ENCODE results near the gene COL21A1.

DNA sequence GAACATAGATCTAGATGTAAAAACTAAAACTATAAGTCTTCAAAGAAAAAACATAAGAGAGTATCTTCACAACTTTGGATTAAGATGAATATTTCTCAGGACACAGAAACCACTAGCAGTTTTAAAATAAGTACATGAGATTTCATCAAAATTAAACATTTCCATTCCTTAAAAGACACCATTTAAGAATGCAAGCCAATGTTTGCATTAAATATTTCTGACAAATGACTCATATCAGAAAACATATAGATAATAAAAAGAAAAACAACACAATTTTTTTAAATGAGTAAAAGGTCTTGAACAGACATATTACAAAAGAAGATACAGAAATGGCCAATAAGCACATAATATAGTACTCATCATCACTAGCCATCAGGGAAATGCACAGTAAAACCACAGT is 59.7 kb downstream of the COL21A1 start:
- no peak for TF ChIP-seq YY1 (tag by site-specific recombination; IDR thresholded peaks at IDR 0.05)
- TF ChIP-seq, protein P1, sequence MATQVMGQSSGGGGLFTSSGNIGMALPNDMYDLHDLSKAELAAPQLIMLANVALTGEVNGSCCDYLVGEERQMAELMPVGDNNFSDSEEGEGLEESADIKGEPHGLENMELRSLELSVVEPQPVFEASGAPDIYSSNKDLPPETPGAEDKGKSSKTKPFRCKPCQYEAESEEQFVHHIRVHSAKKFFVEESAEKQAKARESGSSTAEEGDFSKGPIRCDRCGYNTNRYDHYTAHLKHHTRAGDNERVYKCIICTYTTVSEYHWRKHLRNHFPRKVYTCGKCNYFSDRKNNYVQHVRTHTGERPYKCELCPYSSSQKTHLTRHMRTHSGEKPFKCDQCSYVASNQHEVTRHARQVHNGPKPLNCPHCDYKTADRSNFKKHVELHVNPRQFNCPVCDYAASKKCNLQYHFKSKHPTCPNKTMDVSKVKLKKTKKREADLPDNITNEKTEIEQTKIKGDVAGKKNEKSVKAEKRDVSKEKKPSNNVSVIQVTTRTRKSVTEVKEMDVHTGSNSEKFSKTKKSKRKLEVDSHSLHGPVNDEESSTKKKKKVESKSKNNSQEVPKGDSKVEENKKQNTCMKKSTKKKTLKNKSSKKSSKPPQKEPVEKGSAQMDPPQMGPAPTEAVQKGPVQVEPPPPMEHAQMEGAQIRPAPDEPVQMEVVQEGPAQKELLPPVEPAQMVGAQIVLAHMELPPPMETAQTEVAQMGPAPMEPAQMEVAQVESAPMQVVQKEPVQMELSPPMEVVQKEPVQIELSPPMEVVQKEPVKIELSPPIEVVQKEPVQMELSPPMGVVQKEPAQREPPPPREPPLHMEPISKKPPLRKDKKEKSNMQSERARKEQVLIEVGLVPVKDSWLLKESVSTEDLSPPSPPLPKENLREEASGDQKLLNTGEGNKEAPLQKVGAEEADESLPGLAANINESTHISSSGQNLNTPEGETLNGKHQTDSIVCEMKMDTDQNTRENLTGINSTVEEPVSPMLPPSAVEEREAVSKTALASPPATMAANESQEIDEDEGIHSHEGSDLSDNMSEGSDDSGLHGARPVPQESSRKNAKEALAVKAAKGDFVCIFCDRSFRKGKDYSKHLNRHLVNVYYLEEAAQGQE (tag by site-specific recombination; IDR thresholded peaks at IDR 0.05), result no peak
- TF ChIP-seq PRDM10 (tag by site-specific recombination; IDR thresholded peaks at IDR 0.05), result no peak
- TF ChIP-seq, protein P2, sequence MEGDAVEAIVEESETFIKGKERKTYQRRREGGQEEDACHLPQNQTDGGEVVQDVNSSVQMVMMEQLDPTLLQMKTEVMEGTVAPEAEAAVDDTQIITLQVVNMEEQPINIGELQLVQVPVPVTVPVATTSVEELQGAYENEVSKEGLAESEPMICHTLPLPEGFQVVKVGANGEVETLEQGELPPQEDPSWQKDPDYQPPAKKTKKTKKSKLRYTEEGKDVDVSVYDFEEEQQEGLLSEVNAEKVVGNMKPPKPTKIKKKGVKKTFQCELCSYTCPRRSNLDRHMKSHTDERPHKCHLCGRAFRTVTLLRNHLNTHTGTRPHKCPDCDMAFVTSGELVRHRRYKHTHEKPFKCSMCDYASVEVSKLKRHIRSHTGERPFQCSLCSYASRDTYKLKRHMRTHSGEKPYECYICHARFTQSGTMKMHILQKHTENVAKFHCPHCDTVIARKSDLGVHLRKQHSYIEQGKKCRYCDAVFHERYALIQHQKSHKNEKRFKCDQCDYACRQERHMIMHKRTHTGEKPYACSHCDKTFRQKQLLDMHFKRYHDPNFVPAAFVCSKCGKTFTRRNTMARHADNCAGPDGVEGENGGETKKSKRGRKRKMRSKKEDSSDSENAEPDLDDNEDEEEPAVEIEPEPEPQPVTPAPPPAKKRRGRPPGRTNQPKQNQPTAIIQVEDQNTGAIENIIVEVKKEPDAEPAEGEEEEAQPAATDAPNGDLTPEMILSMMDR (tag by site-specific recombination; IDR thresholded peaks at IDR 0.05), result no peak
- no peak for TF ChIP-seq ZNF473 (tag by site-specific recombination; IDR thresholded peaks at IDR 0.05)
- no peak for TF ChIP-seq ZBTB26 (tag by site-specific recombination; optimal IDR thresholded peaks at IDR 0.05)
- TF ChIP-seq ZNF670 (tag by site-specific recombination; IDR thresholded peaks at IDR 0.05; ENCODE audit: low read depth), result no peak
- no peak for TF ChIP-seq ZBTB20 (tag by site-specific recombination; IDR thresholded peaks at IDR 0.05)
- TF ChIP-seq ZNF138 (tag by site-specific recombination; IDR thresholded peaks at IDR 0.05; ENCODE audit: borderline replicate concordance), result no peak
- TF ChIP-seq, protein P3, sequence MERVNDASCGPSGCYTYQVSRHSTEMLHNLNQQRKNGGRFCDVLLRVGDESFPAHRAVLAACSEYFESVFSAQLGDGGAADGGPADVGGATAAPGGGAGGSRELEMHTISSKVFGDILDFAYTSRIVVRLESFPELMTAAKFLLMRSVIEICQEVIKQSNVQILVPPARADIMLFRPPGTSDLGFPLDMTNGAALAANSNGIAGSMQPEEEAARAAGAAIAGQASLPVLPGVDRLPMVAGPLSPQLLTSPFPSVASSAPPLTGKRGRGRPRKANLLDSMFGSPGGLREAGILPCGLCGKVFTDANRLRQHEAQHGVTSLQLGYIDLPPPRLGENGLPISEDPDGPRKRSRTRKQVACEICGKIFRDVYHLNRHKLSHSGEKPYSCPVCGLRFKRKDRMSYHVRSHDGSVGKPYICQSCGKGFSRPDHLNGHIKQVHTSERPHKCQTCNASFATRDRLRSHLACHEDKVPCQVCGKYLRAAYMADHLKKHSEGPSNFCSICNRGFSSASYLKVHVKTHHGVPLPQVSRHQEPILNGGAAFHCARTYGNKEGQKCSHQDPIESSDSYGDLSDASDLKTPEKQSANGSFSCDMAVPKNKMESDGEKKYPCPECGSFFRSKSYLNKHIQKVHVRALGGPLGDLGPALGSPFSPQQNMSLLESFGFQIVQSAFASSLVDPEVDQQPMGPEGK (tag by site-specific recombination; IDR thresholded peaks at IDR 0.05), result no peak
- no peak for TF ChIP-seq ZBTB8A (tag by site-specific recombination; IDR thresholded peaks at IDR 0.05)
- no peak for TF ChIP-seq ZNF175 (tag by site-specific recombination; IDR thresholded peaks at IDR 0.05)
- no peak for TF ChIP-seq GLI4 (tag by site-specific recombination; IDR thresholded peaks at IDR 0.05)

All from HEK293 (cell line).